Measurements from ENCODE around the gene EXOC7. TPM values are rescaled to one million over a fixed set of nuclear protein-coding genes. Genes with fewer than 3 reads are reported as not detected.
"Not testable (repeated sequence)": the region's sequence is repeated elsewhere in the genome, so short reads cannot be mapped to it uniquely, and the experiment has no call there.

The EXOC7 gene
- total RNA-seq, 4 donors from 2014 or later, result 51.7 to 87.3 (median 75.1) TPM

DNA sequence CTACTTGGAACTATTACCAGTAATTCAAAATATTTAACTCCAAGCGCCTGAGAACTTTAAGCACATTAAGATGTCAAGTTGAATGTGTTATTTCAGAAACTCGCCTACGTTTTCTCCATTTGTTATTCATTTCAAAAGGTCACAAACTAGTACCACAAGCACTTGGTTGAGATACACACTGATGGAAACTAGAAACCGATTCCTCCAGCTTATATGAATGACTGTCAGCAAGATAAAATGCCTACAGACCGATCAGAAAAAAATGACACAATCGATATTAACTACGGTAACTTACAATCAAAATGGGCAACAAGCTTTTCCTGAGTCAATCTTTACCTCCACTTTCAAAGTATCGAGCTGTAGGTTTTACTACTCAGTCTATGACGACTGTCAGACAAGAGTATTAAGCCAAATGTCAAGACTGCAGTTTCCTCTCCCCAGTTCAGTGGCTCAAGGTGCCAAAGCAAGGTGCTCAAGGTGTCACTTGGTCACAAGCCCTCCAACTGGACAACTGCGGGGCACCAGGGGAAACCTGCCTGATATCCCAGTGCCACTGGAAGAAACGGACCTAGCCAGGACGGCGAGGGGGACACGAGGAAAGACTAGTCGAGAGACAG, 31.9 kb downstream of the EXOC7 start:
- 9 to 11% methylated on average over 15 of the region's 15 CpGs for WGBS, 2 donors
- Histone ChIP-seq H3K27ac (peak overlapping the region in 3 of 4 donors; percentile 78 to 85 (median 83)), H3K36me3 (peaks cover 0 to 33% (median 11%) of the 10 kb centered on the region in 3 donors), H3K4me1 (peaks cover 0 to 67% (median 38%) of the 10 kb centered on the region in 4 donors), H3K27me3 (peaks cover 0 to 33% of the 10 kb centered on the region in 2 donors), H3K4me3 (peak overlapping the region; percentile 54 to 73 (median 64)), H3K9me3 (no peaks in the 10 kb centered on the region)
- no peak for DNase-seq (ENCODE audit: low spot score in 2 of 2)
- TF ChIP-seq EP300 (IDR thresholded peaks at IDR 0.05) (no peak), POLR2A (IDR thresholded peaks at IDR 0.05) (no peak)
- TF ChIP-seq, protein P1, sequence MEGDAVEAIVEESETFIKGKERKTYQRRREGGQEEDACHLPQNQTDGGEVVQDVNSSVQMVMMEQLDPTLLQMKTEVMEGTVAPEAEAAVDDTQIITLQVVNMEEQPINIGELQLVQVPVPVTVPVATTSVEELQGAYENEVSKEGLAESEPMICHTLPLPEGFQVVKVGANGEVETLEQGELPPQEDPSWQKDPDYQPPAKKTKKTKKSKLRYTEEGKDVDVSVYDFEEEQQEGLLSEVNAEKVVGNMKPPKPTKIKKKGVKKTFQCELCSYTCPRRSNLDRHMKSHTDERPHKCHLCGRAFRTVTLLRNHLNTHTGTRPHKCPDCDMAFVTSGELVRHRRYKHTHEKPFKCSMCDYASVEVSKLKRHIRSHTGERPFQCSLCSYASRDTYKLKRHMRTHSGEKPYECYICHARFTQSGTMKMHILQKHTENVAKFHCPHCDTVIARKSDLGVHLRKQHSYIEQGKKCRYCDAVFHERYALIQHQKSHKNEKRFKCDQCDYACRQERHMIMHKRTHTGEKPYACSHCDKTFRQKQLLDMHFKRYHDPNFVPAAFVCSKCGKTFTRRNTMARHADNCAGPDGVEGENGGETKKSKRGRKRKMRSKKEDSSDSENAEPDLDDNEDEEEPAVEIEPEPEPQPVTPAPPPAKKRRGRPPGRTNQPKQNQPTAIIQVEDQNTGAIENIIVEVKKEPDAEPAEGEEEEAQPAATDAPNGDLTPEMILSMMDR (IDR thresholded peaks at IDR 0.05), result no peak

DNA sequence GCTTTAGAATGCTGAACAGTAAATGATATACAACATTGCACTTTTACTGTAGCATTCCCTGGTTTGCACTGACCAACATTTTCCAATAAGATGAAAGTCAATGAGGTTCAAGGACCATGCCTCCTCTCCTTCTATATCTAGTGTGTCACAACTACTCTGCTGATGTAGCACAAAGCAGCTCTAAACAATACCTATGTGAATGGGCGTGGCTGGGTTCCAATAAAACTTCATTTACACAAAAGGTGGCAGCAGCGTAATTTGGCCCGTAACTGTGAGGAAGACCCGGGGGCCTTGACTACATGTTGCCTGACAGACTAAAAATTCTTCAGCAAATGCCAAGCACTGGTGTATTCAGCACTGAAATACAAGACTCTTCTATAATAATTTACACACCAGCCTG, 37.8 kb downstream of the EXOC7 start:
- peaks cover 3 to 87% (median 42%) of the 10 kb centered on the region in 3 donors for H3K36me3 ChIP-seq
- no peak for DNase-seq (ENCODE audit: low spot score in 2 of 2)
- no peaks in the 10 kb centered on the region for H3K9me3 ChIP-seq
- H3K27ac ChIP-seq, result no peak overlapping the region
- 80 to 90% methylated on average over 4 of the region's 4 CpGs for WGBS, 2 donors
- no peak overlapping the region for H3K4me3 ChIP-seq
- TF ChIP-seq POLR2A (IDR thresholded peaks at IDR 0.05) (no peak), EP300 (IDR thresholded peaks at IDR 0.05) (no peak)
- TF ChIP-seq, protein P1 (IDR thresholded peaks at IDR 0.05), result no peak
- H3K27me3 ChIP-seq, result no peaks in the 10 kb centered on the region
- peaks cover 0 to 26% (median 4%) of the 10 kb centered on the region in 4 donors for H3K4me1 ChIP-seq

DNA sequence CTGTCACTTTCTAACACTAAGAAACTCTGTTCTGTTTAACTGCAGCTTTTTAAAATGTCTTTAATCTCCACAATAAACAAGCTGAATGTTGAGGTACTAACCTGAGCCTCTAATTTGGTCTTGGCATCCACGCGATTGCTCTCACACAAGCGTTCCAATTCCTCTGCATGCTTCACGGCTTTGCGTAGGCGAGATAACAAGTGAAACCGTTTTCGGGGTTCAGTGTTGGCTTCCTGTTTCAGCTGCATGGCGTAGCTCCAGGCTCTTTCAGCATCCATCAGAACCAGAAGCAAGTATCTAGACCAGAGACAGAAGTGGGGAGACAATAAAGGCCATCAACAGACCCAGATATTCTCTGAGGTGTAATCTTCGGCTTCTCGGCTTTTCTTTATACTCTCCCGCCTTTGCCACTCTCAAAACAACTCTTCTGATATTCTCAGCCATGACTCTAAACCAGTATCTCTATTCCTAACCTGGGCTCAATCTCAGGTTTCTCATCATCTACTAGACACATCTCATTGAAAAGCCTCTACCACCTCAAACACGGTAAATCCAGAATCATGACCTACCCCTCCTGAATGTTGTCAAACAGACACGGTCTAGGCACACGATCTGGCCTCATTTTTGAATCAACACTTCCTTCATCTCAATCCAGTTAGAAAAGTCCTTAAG, 39.6 kb downstream of the EXOC7 start:
- no peak for DNase-seq (ENCODE audit: low spot score in 2 of 2)
- Histone ChIP-seq H3K27ac (no peak overlapping the region), H3K27me3 (no peaks in the 10 kb centered on the region), H3K36me3 (peaks cover 3 to 96% (median 51%) of the 10 kb centered on the region in 3 donors), H3K4me3 (no peak overlapping the region), H3K4me1 (peaks cover 0 to 11% (median 0%) of the 10 kb centered on the region in 4 donors), H3K9me3 (no peaks in the 10 kb centered on the region)
- no peak for TF ChIP-seq EP300 (IDR thresholded peaks at IDR 0.05)
- 89 to 91% methylated on average over 15 of the region's 15 CpGs for WGBS, 2 donors

DNA sequence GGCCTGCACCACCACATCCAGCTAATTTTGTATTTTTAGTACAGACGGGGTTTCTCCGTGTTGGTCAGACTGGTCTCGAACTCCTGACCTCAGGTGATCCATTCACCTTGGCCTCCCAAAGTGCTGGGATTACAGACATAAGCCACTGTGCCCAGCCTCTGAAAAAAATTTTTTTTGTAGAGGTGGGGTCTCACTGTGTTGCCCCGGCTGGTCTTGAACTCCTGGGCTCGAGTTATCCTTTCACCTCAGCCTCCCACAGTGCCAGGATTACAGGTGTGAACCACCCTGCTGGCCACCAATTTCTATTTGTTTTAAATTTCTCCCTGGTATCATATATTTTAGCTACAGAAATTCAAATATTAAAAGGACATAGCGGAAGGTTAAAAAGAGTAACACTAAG, 45.3 kb downstream of the EXOC7 start:
- H3K4me3 ChIP-seq; H3K9me3 ChIP-seq; DNase-seq (ENCODE audit: low spot score in 2 of 2); H3K4me1 ChIP-seq; H3K27ac ChIP-seq; H3K27me3 ChIP-seq: not testable (repeated sequence)
- H3K36me3 ChIP-seq, result peaks cover 6 to 96% (median 44%) of the 10 kb centered on the region in 3 donors
- 75 to 93% methylated on average over 6 of the region's 6 CpGs for WGBS, 2 donors

DNA sequence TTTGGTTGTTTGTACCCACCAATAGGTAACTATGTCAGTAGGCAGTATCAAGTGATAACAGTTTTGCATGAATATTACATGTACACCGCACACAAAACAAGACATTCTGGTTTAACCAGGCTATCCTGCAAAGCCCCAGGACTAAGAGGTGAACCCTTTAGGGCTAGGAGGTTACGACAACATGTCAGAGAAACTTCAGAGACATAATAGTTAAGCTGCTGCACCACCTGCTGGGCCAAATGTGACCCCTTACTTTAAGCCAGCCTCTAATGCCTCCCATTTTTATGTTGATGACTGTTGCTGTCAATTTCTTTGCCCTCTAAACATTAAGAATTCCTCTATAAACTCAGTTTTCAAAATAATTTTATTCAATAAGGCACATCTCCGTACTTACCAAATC, 46.7 kb downstream of the EXOC7 start:
- no peak overlapping the region for H3K4me3 ChIP-seq
- TF ChIP-seq EP300 (IDR thresholded peaks at IDR 0.05) (no peak), POLR2A (IDR thresholded peaks at IDR 0.05) (no peak)
- TF ChIP-seq, protein P1 (IDR thresholded peaks at IDR 0.05), result no peak
- no peak overlapping the region for H3K27ac ChIP-seq
- peaks cover 6 to 100% (median 42%) of the 10 kb centered on the region in 3 donors for H3K36me3 ChIP-seq
- no peaks in the 10 kb centered on the region for H3K9me3 ChIP-seq
- H3K4me1 ChIP-seq, result peaks cover 0 to 7% (median 0%) of the 10 kb centered on the region in 4 donors
- no peak for DNase-seq (ENCODE audit: low spot score in 2 of 2)
- no peaks in the 10 kb centered on the region for H3K27me3 ChIP-seq
- WGBS, 2 donors, result 88 to 90% methylated on average over 3 of the region's 3 CpGs

DNA sequence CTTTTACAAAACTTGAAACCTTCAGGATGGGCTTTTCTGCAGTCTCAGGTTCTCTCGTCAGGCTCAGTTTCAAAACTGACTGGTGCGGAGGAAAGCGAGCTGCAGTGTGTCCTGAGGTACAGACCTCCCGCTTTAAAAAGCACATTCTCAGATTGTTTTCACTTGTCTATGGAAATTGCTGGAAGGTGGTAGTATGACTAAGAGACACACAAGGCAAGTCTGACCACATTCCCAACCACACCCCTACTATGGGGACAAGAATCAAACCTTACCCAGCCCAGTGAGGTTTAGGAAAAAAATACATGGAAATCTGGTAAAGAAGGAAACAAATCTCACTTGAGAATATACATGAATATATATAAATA, 49.5 kb downstream of the EXOC7 start:
- Histone ChIP-seq H3K4me1 (peaks cover 0 to 7% (median 0%) of the 10 kb centered on the region in 4 donors), H3K9me3 (no peaks in the 10 kb centered on the region), H3K36me3 (peaks cover 3 to 100% (median 36%) of the 10 kb centered on the region in 3 donors), H3K27me3 (no peaks in the 10 kb centered on the region), H3K4me3 (no peak overlapping the region), H3K27ac (no peak overlapping the region)
- DNase-seq (ENCODE audit: low spot score in 2 of 2), result no peak
- TF ChIP-seq EP300 (IDR thresholded peaks at IDR 0.05), result no peak
- TF ChIP-seq POLR2A (IDR thresholded peaks at IDR 0.05), result no peak
- TF ChIP-seq, protein P1 (IDR thresholded peaks at IDR 0.05), result no peak
- 96 to 97% methylated on average over 4 of the region's 4 CpGs for WGBS, 2 donors

Measured in tibial nerve (tissue), 4 donors.